GM23248 (cell line): ENCODE results near the gene PID1.

ENCODE experiments used
- EZH2 ChIP-seq: fragments of 200-600 bp; sonication (generic); IDR thresholded peaks from 2 replicates; pipeline ENCODE4 v1.6.1; 2018; ENCODE audit warnings: antibody characterized with exemption, mild to moderate bottlenecking; ENCODE audit not compliant: insufficient read depth, poor library complexity, severe bottlenecking
- EZH2phosphoT487 ChIP-seq: fragments of 200-600 bp; sonication (generic); IDR thresholded peaks from 2 replicates; pipeline ENCODE4 v1.6.1; 2018; ENCODE audit warnings: antibody characterized with exemption, moderate library complexity, mild to moderate bottlenecking, low read depth; ENCODE audit not compliant: insufficient read depth

- TF ChIP-seq EZH2phosphoT487 = no peak
- TF ChIP-seq EZH2 = no peak
Observed at GRCh38 chr2:229090225-229090624, 180.9 kb downstream of the PID1 start.
